VCaP (cell line): Measurements from ENCODE around the gene NME4.
"Not testable (repeated sequence)": the region's sequence is repeated elsewhere in the genome, so short reads cannot be mapped to it uniquely, and the experiment has no call there.

Source experiments
- H3K27ac ChIP-seq: fragments of 450-650 bp; 2 replicates; pipeline ENCODE4 v1.5.1; 2017
- CTCF ChIP-seq: fragments of 450-650 bp; conservative IDR thresholded peaks from 2 replicates; pipeline ENCODE4 v1.5.1; 2017; ENCODE audit warnings: mild to moderate bottlenecking, moderate library complexity

NME4 gene

GRCh38 chr16:410516-411178, 13.6 kb downstream of the NME4 start:
- no peak for TF ChIP-seq CTCF
- H3K27ac ChIP-seq, result no peak overlapping the region

GRCh38 chr16:411576-412265, 14.7 kb downstream of the NME4 start:
- no peak overlapping the region for H3K27ac ChIP-seq
- no peak for TF ChIP-seq CTCF

- no peak for TF ChIP-seq CTCF
- no peak overlapping the region for H3K27ac ChIP-seq
Measured at GRCh38 chr16:414395-415169, 17.6 kb downstream of the NME4 start.

GRCh38 chr16:415170-415498, 18.1 kb downstream of the NME4 start:
- not testable (repeated sequence) for H3K27ac ChIP-seq

GRCh38 chr16:422179-422578, 25.2 kb downstream of the NME4 start:
- H3K27ac ChIP-seq, result not testable (repeated sequence)

GRCh38 chr16:424033-424622, 27.1 kb downstream of the NME4 start:
- TF ChIP-seq CTCF, result no peak
- H3K27ac ChIP-seq, result peak overlapping the region; percentile 76; the same call in 1 of the 2 replicates

- H3K27ac ChIP-seq, result peak overlapping the region; percentile 76
- TF ChIP-seq CTCF, result no peak
Measured at GRCh38 chr16:424623-425081, 27.7 kb downstream of the NME4 start.

- peak; percentile 31; the same call in 1 of the 2 replicates for TF ChIP-seq CTCF
Measured at GRCh38 chr16:425082-425718, 28.2 kb downstream of the NME4 start, which contains the start of gene RAB11FIP3. Gene RAB11FIP3, plus strand, starts transcription at chr16:425649. Its CDS starts 358 bp downstream, at chr16:426007.

More at GRCh38 chr16:425082-425718, 28.2 kb downstream of the NME4 start, which contains the start of gene RAB11FIP3:
- peak within 1 kb of the TSS; percentile 76 for H3K27ac ChIP-seq
